NCI-H2196 treated with DMSO at 0.1 percent for 48 hours (cell line): Measurements from ENCODE around the gene ITGB1BP1.

Source experiments
- DNase-seq: peaks from one replicate; lab custom pipeline; 2025; ENCODE audit not compliant: unreplicated experiment; lab: John Stamatoyannopoulos, UW

The ITGB1BP1 gene

GRCh38 chr2:9428965-9429577 lies 5.7 kb upstream of the ITGB1BP1 start:
- no peak for DNase-seq

GRCh38 chr2:9424447-9425164 lies 1.3 kb upstream of the ITGB1BP1 start:
- no peak for DNase-seq

GRCh38 chr2:9423922-9424272 lies 569 bp upstream of the ITGB1BP1 start:
- no peak for DNase-seq

- no peak for DNase-seq
These were observed 818 bp downstream of the ITGB1BP1 start for GRCh38 chr2:9422321-9423099.

GRCh38 chr2:9420495-9420894 lies 2.8 kb downstream of the ITGB1BP1 start:
- no peak for DNase-seq

- no peak for DNase-seq
These were observed 3.8 kb downstream of the ITGB1BP1 start for GRCh38 chr2:9419541-9419940.

GRCh38 chr2:9418746-9419145 lies 4.6 kb downstream of the ITGB1BP1 start:
- DNase-seq, result no peak

- DNase-seq, result no peak
These were observed 5.6 kb downstream of the ITGB1BP1 start for GRCh38 chr2:9417725-9418124.

- DNase-seq, result no peak
These were observed 6.4 kb downstream of the ITGB1BP1 start for GRCh38 chr2:9416962-9417316.

- DNase-seq, result no peak
These were observed 6.9 kb downstream of the ITGB1BP1 start for GRCh38 chr2:9416267-9416961.

GRCh38 chr2:9415516-9416169 lies 7.7 kb downstream of the ITGB1BP1 start:
- no peak for DNase-seq

GRCh38 chr2:9412781-9413180 lies 10.5 kb downstream of the ITGB1BP1 start:
- DNase-seq, result no peak

- DNase-seq, result no peak
These were observed 13.2 kb downstream of the ITGB1BP1 start for GRCh38 chr2:9410108-9410507.

GRCh38 chr2:9408641-9409151 lies 14.6 kb downstream of the ITGB1BP1 start:
- DNase-seq, result peak; percentile 7

- no peak for DNase-seq
These were observed 15.9 kb downstream of the ITGB1BP1 start for GRCh38 chr2:9407363-9407811.

- no peak for DNase-seq
These were observed 16.6 kb downstream of the ITGB1BP1 start for GRCh38 chr2:9406529-9407362.

- DNase-seq, result no peak
These were observed 17.7 kb downstream of the ITGB1BP1 start for GRCh38 chr2:9405636-9406035.

- no peak for DNase-seq
These were observed 18.9 kb downstream of the ITGB1BP1 start for GRCh38 chr2:9404451-9404850.

- no peak for DNase-seq
These were observed 19.4 kb downstream of the ITGB1BP1 start for GRCh38 chr2:9403924-9404323.
